PC-3 (cell line): ENCODE data around the gene ACYP2. TPM values are rescaled to one million over a fixed set of nuclear protein-coding genes. Genes with fewer than 3 reads are reported as not detected.
"Not testable (repeated sequence)": the region's sequence is repeated elsewhere in the genome, so short reads cannot be mapped to it uniquely, and the experiment has no call there.

Experiments used
- ATAC-seq: fragments of 200-7000 bp; cut with Tn5 transposase; 2 replicates; pipeline ENCODE4 v1.9.1; 2020; ENCODE audit warnings: mild to moderate bottlenecking, moderate library complexity
- BruUV-seq: library from RNA; stranded (reverse); fragments of 400-500 nt; replicated peaks from 2 replicates; lab custom pipeline; 2021; lab: Mats Ljungman, UMichigan
- CTCF ChIA-PET: fragments of 300-600 bp; sonication (Branson Sonifier 250); formaldehyde crosslinking; loops from one replicate; lab custom pipeline; 2022; ENCODE audit warnings: antibody characterized with exemption; lab: Charles Lee
- POLR2A ChIA-PET: fragments of 300-600 bp; sonication (Branson Sonifier 250); formaldehyde crosslinking; loops from one replicate; lab custom pipeline; 2022; ENCODE audit warnings: antibody characterized with exemption; ENCODE audit not compliant: unreplicated experiment; lab: Charles Lee
- DNase-seq: peaks from one replicate; pipeline ENCODE4 v3.0.0-alpha.2; 2015
- H2AFZ ChIP-seq: fragments of 300-600 bp; sonication (generic); 2 replicates; pipeline ENCODE4 v1.6.0; 2016; ENCODE audit warnings: antibody characterized with exemption, low read length
- H3F3A ChIP-seq: fragments of 300-600 bp; sonication (generic); one replicate; pipeline ENCODE4 v1.6.0; 2017; ENCODE audit warnings: antibody characterized with exemption, low read length, control low read depth, mild to moderate bottlenecking; ENCODE audit not compliant: unreplicated experiment
- H3K27ac ChIP-seq: fragments of 300-600 bp; sonication (generic); 2 replicates; pipeline ENCODE4 v1.5.1; 2016; ENCODE audit warnings: mild to moderate bottlenecking, low read length
- H3K27me3 ChIP-seq: fragments of 300-600 bp; sonication (generic); 2 replicates; pipeline ENCODE4 v1.6.1; 2016; ENCODE audit warnings: low read length, mixed read lengths
- H3K36me3 ChIP-seq: fragments of 300-600 bp; sonication (generic); 2 replicates; pipeline ENCODE4 v1.6.1; 2016; ENCODE audit warnings: low read depth, mixed run types, low read length, mixed read lengths
- H3K4me1 ChIP-seq: fragments of 300-600 bp; sonication (generic); 2 replicates; pipeline ENCODE4 v1.5.1; 2016; ENCODE audit warnings: low read length; ENCODE audit not compliant: insufficient read depth
- H3K4me2 ChIP-seq: fragments of 300-600 bp; sonication (generic); 2 replicates; pipeline ENCODE4 v1.6.0; 2016; ENCODE audit warnings: low read length
- H3K4me3 ChIP-seq: fragments of 300-600 bp; sonication (generic); 2 replicates; pipeline ENCODE4 v1.5.1; 2016; ENCODE audit warnings: mild to moderate bottlenecking, low read length, mixed read lengths
- H3K79me2 ChIP-seq: fragments of 300-600 bp; sonication (generic); 2 replicates; pipeline ENCODE4 v1.6.1; 2017; ENCODE audit warnings: low read length, mixed read lengths
- H3K9ac ChIP-seq: fragments of 300-600 bp; sonication (generic); 2 replicates; pipeline ENCODE4 v1.6.0; 2016; ENCODE audit warnings: mild to moderate bottlenecking, low read length
- H3K9me2 ChIP-seq: fragments of 300-600 bp; sonication (generic); replicated peaks from 2 replicates; pipeline ENCODE4 v1.6.1; 2016; ENCODE audit warnings: mixed run types, low read length, mixed read lengths
- H3K9me3 ChIP-seq: fragments of 300-600 bp; sonication (generic); 2 replicates; pipeline ENCODE4 v1.6.1; 2016; ENCODE audit warnings: low read length, mixed read lengths
- H4K20me1 ChIP-seq: fragments of 300-600 bp; sonication (generic); 2 replicates; pipeline ENCODE4 v1.6.1; 2016; ENCODE audit warnings: low read length, mixed read lengths
- CTCF ChIP-seq: fragments of 300-600 bp; sonication (generic); conservative IDR thresholded peaks from 2 replicates; pipeline ENCODE4 v1.5.1; 2017; ENCODE audit warnings: antibody characterized with exemption, low read depth, mild to moderate bottlenecking, low read length
- EZH2 ChIP-seq: fragments of 300-600 bp; sonication (generic); IDR thresholded peaks from one replicate; pipeline ENCODE4 v1.6.1; 2017; ENCODE audit warnings: antibody characterized with exemption, mild to moderate bottlenecking, low read length; ENCODE audit not compliant: unreplicated experiment
- EZH2phosphoT487 ChIP-seq: fragments of 300-600 bp; sonication (generic); IDR thresholded peaks from 2 replicates; pipeline ENCODE4 v1.6.1; 2018; ENCODE audit warnings: mild to moderate bottlenecking, antibody characterized with exemption, low read length, borderline replicate concordance
- intact Hi-C: fragments of 100-400 bp; cut with micrococcal nuclease; formaldehyde crosslinking; loops from 2 replicates; pipeline ENCODE4 v1.9.0; 2023
- total RNA-seq: library from RNA; depleted of rRNA; stranded (reverse); fragments of >200 nt; gene quantifications from 2 replicates; pipeline ENCODE4 v1.2.3, GENCODE V29; 2014

Gene ACYP2
- total RNA-seq, 1 experiment from 2014 or later: 8.3 TPM

GRCh38 chr2:54067851-54068375 lies 47.5 kb upstream of the ACYP2 start:
- BruUV-seq: no TSS peak
- intact Hi-C loops: no loop called here
- no peaks in the 10 kb centered on the region for H3K36me3 ChIP-seq
- peak; percentile 50 for DNase-seq
- H3K4me1 ChIP-seq: peaks cover 9% of the 10 kb centered on the region
- TF ChIP-seq EZH2phosphoT487: no peak
- no peak for TF ChIP-seq CTCF
- TF ChIP-seq EZH2: no peak
- CTCF ChIA-PET: no interaction called here
- peaks cover 3% of the 10 kb centered on the region for H3F3A ChIP-seq
- H3K9me2 ChIP-seq: no peaks in the 10 kb centered on the region
- H3K27me3 ChIP-seq: no peaks in the 10 kb centered on the region
- no peaks in the 10 kb centered on the region for H3K9me3 ChIP-seq
- H3K9ac ChIP-seq: no peak overlapping the region
- H3K27ac ChIP-seq: 0 out of 2 replicates have a peak overlapping the region, but pooled peaks have one; percentile 16
- peak; percentile 80 for ATAC-seq
- no peak overlapping the region for H3K4me3 ChIP-seq
- H2AFZ ChIP-seq: peak overlapping the region; percentile 37
- POLR2A ChIA-PET: interaction anchor here (0.5 kb wide), 1 partner anchor 10 kb away, joined by 3 read pairs; no protein-coding TSS in a partner anchor
- H3K4me2 ChIP-seq: 0 out of 2 replicates have a peak overlapping the region, but pooled peaks have one; percentile 7
- H3K79me2 ChIP-seq: no peaks in the 10 kb centered on the region
- no peaks in the 10 kb centered on the region for H4K20me1 ChIP-seq

- H3K4me2 ChIP-seq, BruUV-seq, CTCF ChIA-PET, DNase-seq, H2AFZ ChIP-seq, H3K4me3 ChIP-seq, ATAC-seq, H3K9ac ChIP-seq, H3K9me2 ChIP-seq, POLR2A ChIA-PET, H3K9me3 ChIP-seq, H3K27me3 ChIP-seq, H4K20me1 ChIP-seq, H3K36me3 ChIP-seq, H3K79me2 ChIP-seq: not testable (repeated sequence)
- H3K27ac ChIP-seq: peak overlapping the region; percentile 92; the same call in 1 of the 2 replicates
- peaks cover 15% of the 10 kb centered on the region for H3F3A ChIP-seq
- H3K4me1 ChIP-seq: peaks cover 32% of the 10 kb centered on the region
- intact Hi-C loops: loop anchor here (2.0 kb wide), 1 partner anchor 84 kb away; no protein-coding TSS in a partner anchor
Measured at GRCh38 chr2:54072483-54072882, 42.9 kb upstream of the ACYP2 start.

GRCh38 chr2:54073796-54074195 lies 41.6 kb upstream of the ACYP2 start:
- Histone ChIP-seq H3K9ac (peak overlapping the region; percentile 53), H3F3A (peaks cover 12% of the 10 kb centered on the region), H2AFZ (no peak overlapping the region), H3K27me3 (no peaks in the 10 kb centered on the region), H3K9me2 (no peaks in the 10 kb centered on the region), H3K27ac (peak overlapping the region; percentile 92), H3K9me3 (no peaks in the 10 kb centered on the region), H3K4me2 (0 out of 2 replicates have a peak overlapping the region, but pooled peaks have one; percentile 9), H3K4me3 (no peak overlapping the region), H4K20me1 (no peaks in the 10 kb centered on the region), H3K36me3 (no peaks in the 10 kb centered on the region), H3K4me1 (peaks cover 23% of the 10 kb centered on the region), H3K79me2 (no peaks in the 10 kb centered on the region)
- POLR2A ChIA-PET: no interaction called here
- DNase-seq (peak; percentile 96), ATAC-seq (peak; percentile 80)
- no TSS peak for BruUV-seq
- intact Hi-C loops: loop anchor here (2.0 kb wide), 2 partner anchors 29 to 85 kb away; no protein-coding TSS in a partner anchor
- no peak for TF ChIP-seq EZH2
- TF ChIP-seq CTCF: no peak
- TF ChIP-seq EZH2phosphoT487: no peak
- CTCF ChIA-PET: no interaction called here
